Ovary (tissue), 3 donors: ENCODE results near the gene TFPI2.

Experiments
- CTCF ChIP-seq, 3 donors: fragments of 450-650 bp in 2 of 3; fragments of 200-600 bp in 1 of 3; IDR thresholded peaks; one replicate each; pipeline versions ENCODE4 v1.5.1 to v1.8.0; 2016 to 2022; ENCODE audit warnings: antibody characterized with exemption in 3 of 3, mild to moderate bottlenecking in 1 of 3
- EP300 ChIP-seq: sonication (generic); formaldehyde crosslinking; IDR thresholded peaks from one replicate; pipeline ENCODE4 v1.6.1; 2017; ENCODE audit warnings: antibody characterized with exemption
- POLR2A ChIP-seq: fragments of 450-650 bp; IDR thresholded peaks from one replicate; pipeline ENCODE4 v1.6.1; 2017; ENCODE audit warnings: antibody characterized with exemption, mild to moderate bottlenecking, moderate library complexity
- donor health status: DM: no; HTN: no; CAD: no.

DNA sequence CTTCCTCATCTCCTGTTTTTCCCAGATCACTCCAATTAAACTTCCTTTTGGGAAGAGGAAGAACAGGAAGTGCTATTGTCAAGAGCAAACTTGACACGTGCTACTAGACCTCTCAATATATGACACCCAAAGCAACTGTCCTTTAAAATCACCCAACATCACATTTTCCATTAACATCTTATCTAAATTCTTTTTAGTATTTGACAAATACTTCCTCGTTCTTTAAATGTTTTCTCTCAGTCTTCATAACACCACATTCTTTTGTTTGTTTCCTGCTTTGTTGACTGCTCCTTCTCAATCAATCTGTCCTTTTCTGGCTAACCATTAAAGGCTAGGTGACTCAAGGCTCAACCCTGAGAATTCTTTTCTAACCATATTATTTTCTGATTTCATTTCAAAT, 7.1 kb upstream of the TFPI2 start:
- TF ChIP-seq CTCF (IDR thresholded peaks at IDR 0.05) (no peak), POLR2A (no peak), EP300 (no peak)
